ENCODE measurements around the gene ORAI2.
"Not testable (repeated sequence)": the region's sequence is repeated elsewhere in the genome, so short reads cannot be mapped to it uniquely, and the experiment has no call there.

DNA sequence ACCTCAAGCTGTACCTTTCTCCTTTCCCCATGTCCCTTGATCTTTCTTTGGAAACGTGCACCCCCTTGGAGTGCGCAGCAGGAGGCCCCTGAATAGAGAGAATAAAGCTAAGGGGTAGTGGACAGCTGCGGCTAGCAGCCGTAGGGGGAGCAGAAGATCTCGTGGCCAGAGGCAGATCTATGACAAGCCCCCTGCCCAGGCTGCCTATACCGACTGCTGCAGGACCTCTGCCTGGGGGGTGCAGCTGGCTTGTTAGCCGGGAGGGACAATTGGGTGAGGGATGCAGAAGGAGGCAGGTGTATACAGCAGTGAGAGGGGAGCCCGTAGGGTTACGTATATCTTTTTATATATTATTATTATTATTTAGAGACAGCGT lies 45.8 kb downstream of the ORAI2 start:
- TF ChIP-seq, protein P1, sequence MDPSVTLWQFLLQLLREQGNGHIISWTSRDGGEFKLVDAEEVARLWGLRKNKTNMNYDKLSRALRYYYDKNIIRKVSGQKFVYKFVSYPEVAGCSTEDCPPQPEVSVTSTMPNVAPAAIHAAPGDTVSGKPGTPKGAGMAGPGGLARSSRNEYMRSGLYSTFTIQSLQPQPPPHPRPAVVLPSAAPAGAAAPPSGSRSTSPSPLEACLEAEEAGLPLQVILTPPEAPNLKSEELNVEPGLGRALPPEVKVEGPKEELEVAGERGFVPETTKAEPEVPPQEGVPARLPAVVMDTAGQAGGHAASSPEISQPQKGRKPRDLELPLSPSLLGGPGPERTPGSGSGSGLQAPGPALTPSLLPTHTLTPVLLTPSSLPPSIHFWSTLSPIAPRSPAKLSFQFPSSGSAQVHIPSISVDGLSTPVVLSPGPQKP (IDR thresholded peaks at IDR 0.05; ENCODE audit: borderline replicate concordance, low read depth, low read length) = not testable (repeated sequence)
- TF ChIP-seq POLR2A (IDR thresholded peaks at IDR 0.05; ENCODE audit: low read depth, low read length) = not testable (repeated sequence)
- TF ChIP-seq, protein P2, sequence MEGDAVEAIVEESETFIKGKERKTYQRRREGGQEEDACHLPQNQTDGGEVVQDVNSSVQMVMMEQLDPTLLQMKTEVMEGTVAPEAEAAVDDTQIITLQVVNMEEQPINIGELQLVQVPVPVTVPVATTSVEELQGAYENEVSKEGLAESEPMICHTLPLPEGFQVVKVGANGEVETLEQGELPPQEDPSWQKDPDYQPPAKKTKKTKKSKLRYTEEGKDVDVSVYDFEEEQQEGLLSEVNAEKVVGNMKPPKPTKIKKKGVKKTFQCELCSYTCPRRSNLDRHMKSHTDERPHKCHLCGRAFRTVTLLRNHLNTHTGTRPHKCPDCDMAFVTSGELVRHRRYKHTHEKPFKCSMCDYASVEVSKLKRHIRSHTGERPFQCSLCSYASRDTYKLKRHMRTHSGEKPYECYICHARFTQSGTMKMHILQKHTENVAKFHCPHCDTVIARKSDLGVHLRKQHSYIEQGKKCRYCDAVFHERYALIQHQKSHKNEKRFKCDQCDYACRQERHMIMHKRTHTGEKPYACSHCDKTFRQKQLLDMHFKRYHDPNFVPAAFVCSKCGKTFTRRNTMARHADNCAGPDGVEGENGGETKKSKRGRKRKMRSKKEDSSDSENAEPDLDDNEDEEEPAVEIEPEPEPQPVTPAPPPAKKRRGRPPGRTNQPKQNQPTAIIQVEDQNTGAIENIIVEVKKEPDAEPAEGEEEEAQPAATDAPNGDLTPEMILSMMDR (conservative IDR thresholded peaks at IDR 0.05; ENCODE audit: low read depth, low read length) = not testable (repeated sequence)

Data from IMR-90 (cell line).